NK-92 (cell line): ENCODE measurements around the gene CD47.
A peak's percentile ranks its signal among the peaks of the same experiment; 100 is the strongest.

Experiments used
- DNase-seq: peaks from one replicate; lab custom pipeline; 2025; ENCODE audit not compliant: unreplicated experiment; lab: John Stamatoyannopoulos, UW

CD47 gene

GRCh38 chr3:108090701-108091497, at the start of gene CD47:
Gene CD47, minus strand, starts transcription at chr3:108091031. Its CDS starts 123 bp downstream, at chr3:108090908.
- peak; percentile 57 for DNase-seq

DNA sequence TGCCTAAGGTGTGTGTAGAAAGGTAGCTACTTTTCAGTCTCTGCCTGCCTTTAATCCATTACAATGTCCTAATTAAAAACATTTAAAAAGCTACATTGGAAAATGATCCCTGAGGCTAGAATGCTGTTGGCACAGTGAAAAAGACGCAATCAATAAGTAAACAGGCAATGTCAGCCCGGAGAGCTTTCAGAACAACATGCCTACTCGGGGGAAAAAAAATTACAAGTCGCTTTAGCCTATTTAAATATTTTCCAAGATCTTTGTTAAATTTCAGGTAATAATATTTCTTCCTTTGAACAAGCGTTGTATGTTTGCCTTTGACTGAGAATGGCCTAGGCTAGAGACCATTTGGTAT, 46.6 kb upstream of the CD47 start:
- no peak for DNase-seq

DNA sequence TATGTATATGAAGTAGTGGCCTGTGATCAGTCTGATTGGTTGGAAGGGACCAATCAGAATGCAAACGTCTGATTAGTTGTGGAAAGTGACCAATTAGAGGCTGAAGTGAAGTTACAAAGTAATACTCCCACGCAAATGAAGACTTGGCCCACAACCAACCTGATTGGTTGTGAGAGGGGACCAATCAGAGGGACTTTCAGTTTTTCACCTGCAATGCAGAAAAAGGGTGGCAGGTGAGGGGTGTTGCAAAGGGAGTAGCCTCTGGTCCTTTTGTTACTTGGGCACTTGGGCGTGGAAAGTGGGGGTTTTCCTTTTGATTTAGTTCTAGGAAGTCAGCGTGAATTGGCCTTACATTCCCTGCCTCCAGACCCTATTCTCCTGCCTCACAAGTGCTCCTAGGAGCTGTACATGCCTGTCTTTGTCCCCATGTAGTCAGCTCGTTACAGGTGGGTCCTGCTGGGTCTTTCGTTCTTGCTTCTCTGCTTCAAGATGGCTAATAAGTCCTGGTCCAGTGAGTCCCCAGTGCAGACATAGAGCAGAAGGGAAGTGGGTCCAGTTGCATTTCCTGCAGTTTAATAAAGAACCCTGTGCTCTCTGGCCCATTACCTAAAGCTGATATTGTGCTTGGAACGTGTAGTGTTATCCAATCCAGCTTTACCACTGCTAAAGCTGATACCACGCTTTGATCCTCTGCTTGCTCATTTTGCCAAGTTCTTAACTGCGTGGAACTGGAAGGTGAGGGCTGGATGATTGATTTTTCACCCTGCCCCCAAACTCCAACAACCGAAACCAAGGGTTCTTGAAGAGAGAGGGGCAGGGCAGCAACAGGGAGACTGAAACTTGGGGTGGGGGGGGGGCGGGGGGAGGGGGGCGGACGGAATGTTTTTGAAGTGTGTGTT, 46.0 kb upstream of the CD47 start:
- DNase-seq: no peak

DNA sequence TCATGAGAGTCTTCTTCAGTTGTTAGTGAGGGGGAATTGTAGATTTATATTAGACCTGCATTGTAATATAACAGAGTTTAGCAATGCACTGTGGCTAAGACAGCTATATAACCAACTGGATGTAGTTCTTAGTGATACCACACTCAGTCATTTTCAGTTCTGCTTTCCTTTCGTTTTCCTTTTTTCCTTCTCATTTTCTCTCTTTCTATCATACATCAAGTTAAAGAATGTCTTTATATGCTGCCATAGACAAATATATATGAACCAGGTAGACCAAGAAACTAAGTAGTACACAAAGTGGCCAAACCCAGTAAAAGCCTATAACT, 43.7 kb upstream of the CD47 start:
- DNase-seq: no peak

DNA sequence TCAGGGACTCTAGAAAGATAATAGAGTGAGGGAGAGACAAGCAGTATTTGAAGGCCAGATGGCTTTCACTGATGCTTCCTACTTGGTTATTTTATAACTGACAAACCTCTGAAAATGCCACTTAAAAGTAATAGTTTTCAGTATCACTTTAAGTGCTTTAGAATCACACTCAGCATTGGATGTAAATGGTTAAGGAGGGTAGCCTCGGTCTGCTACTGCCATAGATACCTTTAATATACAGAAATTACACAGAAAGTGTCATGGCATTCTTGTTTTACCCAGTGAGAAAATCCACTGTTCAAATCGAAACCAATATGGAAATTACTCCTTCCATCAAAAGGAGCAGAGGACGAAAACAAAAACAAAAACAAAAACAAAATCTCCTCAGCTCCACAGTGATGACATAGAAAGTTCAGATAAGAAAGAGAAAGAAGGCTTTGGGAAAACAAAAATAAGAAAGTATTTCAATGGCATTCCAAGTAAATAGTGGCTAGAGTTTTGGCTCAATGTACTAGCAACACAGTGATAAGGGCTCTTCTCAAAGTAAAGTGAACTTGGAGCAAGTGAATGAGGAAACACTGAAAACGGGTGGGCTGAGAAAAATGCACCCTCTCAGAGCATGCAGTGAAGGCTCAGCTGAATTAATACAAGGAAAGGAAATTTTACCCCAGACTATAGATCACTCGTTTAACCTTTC, 43.2 kb upstream of the CD47 start:
- no peak for DNase-seq

- no peak for DNase-seq
Measured at GRCh38 chr3:108133048-108133369, 42.2 kb upstream of the CD47 start.

DNA sequence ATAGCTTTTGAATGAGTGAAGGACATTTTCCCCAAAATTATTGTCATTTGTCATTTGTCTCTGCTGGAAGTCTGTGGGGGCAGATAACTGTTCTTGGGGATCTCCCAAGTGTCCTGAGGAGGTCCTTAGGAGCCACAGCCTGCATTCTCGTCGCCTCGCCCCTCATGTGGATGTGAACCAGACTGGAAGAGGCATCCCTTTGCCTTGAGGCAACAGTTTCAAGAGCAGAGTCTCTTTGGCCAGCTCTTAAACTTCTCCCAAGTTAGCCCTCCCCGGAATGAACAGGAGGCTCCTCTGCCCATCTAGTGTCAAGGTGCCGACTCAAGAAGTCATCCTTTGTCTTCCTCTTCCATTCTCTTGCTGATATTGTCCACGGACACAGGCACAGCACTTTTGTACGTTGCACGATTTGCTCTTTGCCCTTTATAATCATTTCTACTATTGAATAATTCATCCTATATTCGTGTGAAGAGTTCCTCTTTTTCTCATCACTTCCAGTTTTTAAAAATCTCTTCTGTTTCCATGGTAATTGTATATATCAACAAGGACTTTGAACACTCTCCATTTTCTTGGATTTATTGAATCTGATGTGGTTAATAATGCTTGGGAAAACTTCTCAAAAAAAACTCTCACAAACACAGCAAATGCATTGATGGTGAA, 40.8 kb upstream of the CD47 start:
- DNase-seq: no peak

GRCh38 chr3:108130701-108131474, 40.1 kb upstream of the CD47 start:
- DNase-seq: no peak

DNA sequence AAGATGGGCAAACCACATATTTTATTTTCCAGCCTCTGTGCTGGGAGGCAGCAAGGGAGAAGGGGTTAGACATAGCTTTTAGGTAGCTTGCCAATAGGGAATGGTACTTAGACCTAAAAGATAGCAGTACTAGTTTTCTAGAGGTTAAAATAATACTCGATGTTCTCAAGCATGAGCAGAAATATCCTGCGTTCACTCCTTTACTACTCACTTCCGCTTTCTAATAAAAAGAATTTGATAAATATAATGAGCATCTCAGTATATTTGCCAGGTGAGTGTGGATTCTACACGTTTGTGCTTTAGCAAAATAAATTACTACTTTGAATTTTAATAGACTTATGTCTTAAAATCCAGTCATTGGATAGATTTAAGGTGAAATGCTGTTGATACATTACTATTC, 39.4 kb upstream of the CD47 start:
- DNase-seq: no peak

DNA sequence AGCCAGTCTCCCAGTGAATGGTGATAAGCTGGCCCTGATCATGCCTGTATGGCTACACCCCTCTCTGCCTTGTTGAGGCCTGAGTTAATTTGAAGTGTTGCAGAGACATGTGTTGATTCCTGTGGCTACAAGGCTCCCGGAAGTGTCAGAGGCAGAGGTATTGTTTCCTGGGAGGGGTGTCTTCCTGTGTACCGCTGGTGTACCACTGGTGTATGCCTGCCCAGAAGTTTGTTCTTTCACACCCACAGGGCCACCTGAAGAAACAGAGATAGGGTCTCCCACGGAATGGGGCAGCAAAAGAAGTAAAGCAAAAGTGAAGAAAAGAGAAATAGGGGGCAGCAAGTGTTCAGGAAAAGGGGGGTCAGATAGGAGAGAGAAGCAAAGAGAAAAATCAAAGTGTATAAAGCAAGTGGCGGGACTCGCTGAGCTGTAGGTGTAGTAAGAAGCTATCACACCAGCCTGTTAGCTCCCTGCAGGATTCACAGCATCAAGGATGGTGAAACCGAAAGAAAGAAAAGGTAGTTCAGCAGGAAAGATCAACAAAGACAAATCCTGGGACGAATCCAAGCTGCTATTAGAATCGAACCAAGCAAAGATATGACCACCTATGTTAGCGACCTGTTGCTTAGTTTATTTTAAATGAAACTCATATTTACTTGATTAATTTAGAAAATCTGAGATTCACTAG, 36.6 kb upstream of the CD47 start:
- no peak for DNase-seq

DNA sequence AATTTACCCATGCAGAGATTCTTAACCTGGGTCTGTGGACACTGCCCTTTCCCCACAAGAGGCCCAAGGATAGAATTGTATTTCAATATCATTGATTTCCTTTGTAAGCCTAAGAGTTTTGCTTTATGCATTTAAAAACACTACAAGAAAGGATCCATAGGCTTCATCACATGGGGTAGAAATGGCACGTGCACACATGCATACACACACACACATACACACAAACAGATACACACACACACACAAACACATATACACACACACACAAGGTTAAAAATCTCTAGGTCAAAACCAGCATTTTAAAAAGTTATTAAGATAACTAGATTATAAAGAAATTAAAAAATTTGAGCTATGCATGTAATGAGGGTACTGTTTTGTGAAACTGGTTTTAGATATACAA, 35.5 kb upstream of the CD47 start:
- DNase-seq: no peak

- DNase-seq: no peak
Measured at GRCh38 chr3:108125550-108126071, 34.8 kb upstream of the CD47 start.

GRCh38 chr3:108125153-108125543, 34.3 kb upstream of the CD47 start:
- no peak for DNase-seq

DNA sequence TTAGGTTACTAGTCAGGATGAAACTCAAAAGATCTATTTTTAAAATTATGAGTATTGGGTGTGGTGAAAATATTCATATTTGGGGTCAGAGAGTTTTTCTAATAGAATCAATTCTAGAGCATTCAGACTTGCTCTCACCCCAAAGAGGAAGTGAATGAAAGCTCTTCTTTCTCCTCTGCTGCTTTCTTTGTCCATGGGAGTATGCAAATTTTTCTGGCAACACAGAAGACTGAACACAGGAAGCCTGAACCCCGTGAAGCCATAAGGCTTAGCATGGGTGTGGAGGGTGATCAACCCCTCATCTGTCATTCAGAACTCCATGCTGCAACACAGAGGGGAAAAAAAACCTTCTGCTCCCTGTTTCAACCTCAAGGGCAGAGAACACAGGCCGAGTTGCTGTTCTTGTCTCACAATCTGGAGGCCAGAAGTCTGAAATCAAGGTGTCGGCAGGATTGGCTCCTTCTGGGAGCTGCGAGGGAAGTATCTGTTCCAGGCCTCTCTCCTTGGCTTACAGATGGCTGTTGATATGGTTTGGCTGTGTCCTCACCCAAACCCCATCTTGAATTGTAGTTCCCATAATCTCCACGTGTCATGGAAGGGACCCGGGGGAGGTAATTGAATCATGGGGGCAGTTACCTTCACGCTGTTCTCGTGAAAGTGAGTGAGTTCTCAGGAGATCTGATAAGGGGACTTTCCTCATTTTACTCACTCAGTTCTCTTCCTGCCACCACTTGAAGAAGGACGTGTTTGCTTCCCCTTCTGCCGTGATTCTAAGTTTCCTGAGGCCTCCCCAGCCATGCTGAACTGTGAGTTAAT, 33.7 kb upstream of the CD47 start:
- no peak for DNase-seq

- DNase-seq: no peak
Measured at GRCh38 chr3:108123326-108123725, 32.5 kb upstream of the CD47 start.

GRCh38 chr3:108122276-108122675, 31.4 kb upstream of the CD47 start:
- DNase-seq: no peak

- DNase-seq: no peak
Measured at GRCh38 chr3:108119398-108120104, 28.7 kb upstream of the CD47 start.

GRCh38 chr3:108118038-108118768, 27.4 kb upstream of the CD47 start:
- no peak for DNase-seq
